Effector memory CD8-positive, alpha-beta T cell (primary cell): ENCODE measurements around the gene ITGB6.

ENCODE experiments used
- ATAC-seq: fragments of 150-1000 bp; cut with Tn5 transposase; replicated peaks from 2 replicates; pipeline ENCODE4 v1.10.0; 2021; ENCODE audit warnings: mild to moderate bottlenecking, moderate library complexity
- DNase-seq, 3 experiments: peaks; one replicate each; pipeline ENCODE4 v3.0.0; 2021
- H3K27ac Mint-ChIP-seq, 2 donors: one replicate each; pipeline ENCODE4 v1.8.0; 2022; ENCODE audit warnings: mild to moderate bottlenecking in 2 of 2, mixed read lengths in 2 of 2, moderate library complexity in 2 of 2
- H3K27me3 Mint-ChIP-seq, 2 donors: one replicate each; pipeline ENCODE4 v1.8.0; 2022; ENCODE audit warnings: mixed read lengths in 2 of 2
- H3K36me3 Mint-ChIP-seq: one replicate; pipeline ENCODE4 v1.8.0; 2022; ENCODE audit warnings: mild to moderate bottlenecking, moderate library complexity, mixed read lengths; ENCODE audit not compliant: insufficient read depth
- H3K4me1 Mint-ChIP-seq, 2 donors: one replicate each; pipeline ENCODE4 v1.8.0; 2022; ENCODE audit warnings: low read depth in 2 of 2, mixed read lengths in 2 of 2
- H3K4me3 Mint-ChIP-seq, 2 donors: one replicate each; pipeline ENCODE4 v1.8.0; 2022; ENCODE audit warnings: mild to moderate bottlenecking in 2 of 2, mixed read lengths in 2 of 2, moderate library complexity in 2 of 2
- H3K9me3 Mint-ChIP-seq, 2 donors: one replicate each; pipeline ENCODE4 v1.8.0; 2022; ENCODE audit warnings: mixed read lengths in 2 of 2

ITGB6 gene

DNA sequence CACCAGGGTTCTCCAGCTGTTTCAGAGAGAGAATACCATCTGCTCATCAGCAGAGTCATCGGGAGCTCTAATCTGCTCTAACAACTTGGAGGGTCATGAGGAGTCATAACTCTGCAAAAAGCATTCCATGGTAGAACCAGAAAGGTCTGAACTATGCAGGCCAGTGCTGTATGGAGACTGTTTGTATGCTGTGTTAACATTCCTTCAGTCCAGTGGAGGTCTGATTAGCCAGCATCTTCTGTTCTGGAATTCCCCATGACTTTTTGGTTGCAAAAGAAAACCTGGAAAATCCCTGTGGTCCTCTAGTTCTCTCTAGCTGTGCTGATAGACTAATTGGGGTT, 9.4 kb upstream of the ITGB6 start:
- H3K36me3 Mint-ChIP-seq = no peaks in the 10 kb centered on the region
- no peak overlapping the region for H3K4me3 Mint-ChIP-seq
- DNase-seq (no peak), ATAC-seq (no peak)
- no peak overlapping the region for H3K27ac Mint-ChIP-seq
- H3K27me3 Mint-ChIP-seq = peaks cover 13 to 14% of the 10 kb centered on the region in 2 donors
- H3K9me3 Mint-ChIP-seq = no peaks in the 10 kb centered on the region
- peaks cover 9 to 16% of the 10 kb centered on the region in 2 donors for H3K4me1 Mint-ChIP-seq

DNA sequence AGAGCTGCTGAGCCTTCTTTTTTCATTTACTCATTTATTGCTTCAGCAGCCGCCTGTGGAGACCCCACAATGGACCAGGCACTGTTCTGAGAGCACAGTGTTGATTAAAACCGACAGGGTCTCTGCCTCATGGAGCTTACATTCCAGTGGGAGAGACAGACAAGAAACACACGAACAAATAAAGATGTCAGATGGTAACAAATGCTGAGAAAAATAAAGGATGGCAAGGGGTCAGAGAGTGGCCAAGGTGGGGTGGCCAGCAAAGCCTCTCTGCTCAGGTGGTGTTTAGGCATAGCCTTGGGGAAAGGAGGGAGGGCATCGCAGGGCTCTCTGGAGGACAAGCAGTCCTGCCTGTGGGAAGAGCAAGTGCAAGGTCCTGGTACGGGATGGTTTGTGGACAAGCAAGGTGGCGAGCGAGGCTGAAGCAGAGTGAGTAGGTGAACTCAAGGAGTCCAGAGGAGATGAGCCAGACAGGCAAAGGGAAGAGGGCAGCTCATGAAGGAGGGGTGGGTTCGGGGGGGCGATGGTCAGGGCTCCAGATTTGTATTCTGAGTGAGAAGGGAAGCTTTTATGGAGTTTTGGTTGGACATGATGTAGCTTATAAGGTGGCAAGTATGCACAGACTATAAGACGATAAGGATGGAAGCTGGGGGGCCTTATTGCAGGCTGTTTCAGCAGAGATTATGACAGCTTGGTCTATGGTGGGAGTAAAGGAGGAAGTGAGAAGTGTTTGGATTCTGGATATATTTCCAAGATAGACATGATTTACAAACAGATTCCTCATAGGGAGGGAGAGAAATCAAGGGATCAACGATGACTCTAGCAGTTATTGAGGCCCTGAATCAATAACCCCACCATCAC, 8.8 kb upstream of the ITGB6 start:
- ATAC-seq (no peak), DNase-seq (no peak)
- Mint-ChIP-seq H3K4me1 (peaks cover 9 to 13% of the 10 kb centered on the region in 2 donors), H3K27ac (no peak overlapping the region), H3K9me3 (no peaks in the 10 kb centered on the region), H3K27me3 (peaks cover 7 to 10% of the 10 kb centered on the region in 2 donors), H3K36me3 (no peaks in the 10 kb centered on the region), H3K4me3 (no peak overlapping the region)

DNA sequence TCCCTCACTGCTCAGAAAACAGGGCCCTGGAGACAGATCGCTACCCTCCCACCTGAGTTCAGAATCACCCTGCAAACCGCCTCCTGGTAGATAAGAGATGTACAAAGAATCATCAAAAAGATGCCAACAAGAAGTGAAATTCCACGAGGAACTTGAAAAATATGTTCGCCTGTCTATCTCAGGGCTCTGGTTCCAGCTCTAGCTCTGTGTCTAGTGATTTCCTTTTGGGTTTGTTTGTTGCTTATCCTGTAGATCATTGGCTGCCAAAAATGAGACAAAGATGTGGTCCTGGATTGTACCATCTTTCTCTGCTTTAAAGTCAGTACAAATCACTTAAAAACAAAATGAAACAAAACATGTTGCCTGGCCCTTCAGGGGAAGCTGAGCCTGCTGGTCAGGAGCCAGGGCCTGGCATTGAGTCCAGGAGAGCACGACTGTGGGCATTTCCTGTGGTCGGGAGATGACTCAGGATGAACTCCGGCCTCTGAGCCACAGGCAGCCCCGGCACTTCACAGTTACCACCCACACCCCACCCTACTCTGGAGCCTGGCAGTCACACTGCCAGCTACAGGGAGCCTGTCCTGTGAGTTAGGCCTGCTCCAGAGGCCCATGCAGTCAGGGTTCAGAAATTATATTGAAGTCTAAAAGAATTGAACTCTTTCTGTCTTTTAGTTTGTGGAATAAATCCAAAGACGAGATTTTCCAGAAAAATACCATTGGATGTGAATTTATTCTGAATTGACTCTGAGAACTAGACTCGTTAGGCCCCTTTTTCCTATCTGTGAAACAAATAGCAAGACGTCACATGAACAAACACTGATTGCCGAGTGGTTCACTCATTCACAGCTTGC, 8.0 kb upstream of the ITGB6 start:
- H3K27me3 Mint-ChIP-seq = peaks cover 0 to 6% of the 10 kb centered on the region in 2 donors
- no peak overlapping the region for H3K4me3 Mint-ChIP-seq
- H3K27ac Mint-ChIP-seq = no peak overlapping the region
- H3K9me3 Mint-ChIP-seq = no peaks in the 10 kb centered on the region
- DNase-seq (no peak), ATAC-seq (peak; percentile 39)
- no peaks in the 10 kb centered on the region for H3K36me3 Mint-ChIP-seq
- peaks cover 9 to 13% of the 10 kb centered on the region in 2 donors for H3K4me1 Mint-ChIP-seq

DNA sequence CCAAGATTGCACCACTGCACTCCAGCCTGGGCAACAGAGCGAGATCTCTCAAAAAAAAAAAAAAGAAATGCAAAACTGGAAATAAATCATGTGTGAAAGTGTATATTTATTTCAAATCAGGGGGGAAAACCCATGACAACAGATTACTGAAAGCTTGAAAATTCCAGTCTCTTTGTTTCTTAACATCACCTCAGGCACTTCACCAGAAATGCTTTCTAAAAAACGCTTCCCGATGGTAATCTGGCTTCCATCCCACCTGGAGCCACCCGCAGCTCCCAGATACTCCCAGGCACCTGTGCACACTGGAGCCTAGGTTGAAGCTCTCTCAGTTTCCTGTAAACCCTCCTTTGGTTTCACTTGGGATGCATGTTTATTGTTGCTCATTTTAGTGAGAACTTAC, 7.2 kb upstream of the ITGB6 start:
- no peaks in the 10 kb centered on the region for H3K36me3 Mint-ChIP-seq
- H3K4me3 Mint-ChIP-seq = no peak overlapping the region
- H3K27me3 Mint-ChIP-seq = peaks cover 0 to 6% of the 10 kb centered on the region in 2 donors
- DNase-seq = no peak
- no peak for ATAC-seq
- no peak overlapping the region for H3K27ac Mint-ChIP-seq
- peaks cover 9 to 13% of the 10 kb centered on the region in 2 donors for H3K4me1 Mint-ChIP-seq
- H3K9me3 Mint-ChIP-seq = no peaks in the 10 kb centered on the region

DNA sequence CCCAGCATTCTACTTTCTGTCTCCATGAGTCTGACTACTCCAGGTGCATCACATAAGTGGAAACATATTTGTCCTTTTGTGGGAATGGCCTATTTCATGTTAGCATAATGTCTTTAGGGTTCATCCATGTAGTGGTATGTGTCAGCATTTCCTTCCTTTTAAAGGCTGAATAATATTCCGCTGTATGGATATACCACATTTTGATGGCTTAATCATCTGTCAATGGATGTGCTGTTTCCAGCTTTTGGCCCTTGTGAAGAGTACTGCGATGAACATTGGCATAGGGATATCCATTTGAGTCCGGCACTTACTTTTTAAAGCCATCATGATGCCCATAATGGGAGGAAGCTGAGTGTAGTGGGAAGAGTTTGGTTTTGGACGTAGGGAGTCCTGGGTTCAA, 6.4 kb upstream of the ITGB6 start:
- H3K27me3 Mint-ChIP-seq = no peaks in the 10 kb centered on the region
- H3K27ac Mint-ChIP-seq = no peak overlapping the region
- peaks cover 9 to 13% of the 10 kb centered on the region in 2 donors for H3K4me1 Mint-ChIP-seq
- no peak for ATAC-seq
- H3K4me3 Mint-ChIP-seq = no peak overlapping the region
- no peaks in the 10 kb centered on the region for H3K36me3 Mint-ChIP-seq
- H3K9me3 Mint-ChIP-seq = no peaks in the 10 kb centered on the region
- no peak for DNase-seq

DNA sequence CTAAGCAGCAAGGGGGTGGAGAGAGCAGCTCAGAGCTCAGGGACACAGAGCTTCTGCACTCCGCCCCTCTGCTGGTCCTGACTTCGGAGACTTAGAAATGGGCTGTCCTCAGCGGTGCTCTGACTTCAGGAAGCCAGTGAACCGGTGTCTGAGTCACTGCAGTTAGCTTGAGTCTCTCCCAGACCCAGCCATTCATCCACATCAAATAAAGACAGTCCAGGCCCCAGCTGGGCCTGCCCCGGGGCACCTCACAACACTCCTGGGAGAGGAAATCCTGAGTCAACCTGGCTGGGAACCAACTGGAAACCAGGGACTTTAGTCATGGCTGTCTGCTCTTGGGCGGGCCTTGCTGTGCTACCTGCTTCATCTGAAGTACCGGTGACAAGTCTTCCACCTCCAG, 5.4 kb upstream of the ITGB6 start:
- DNase-seq (no peak), ATAC-seq (no peak)
- Mint-ChIP-seq H3K27me3 (no peaks in the 10 kb centered on the region), H3K36me3 (no peaks in the 10 kb centered on the region), H3K4me1 (peaks cover 9 to 13% of the 10 kb centered on the region in 2 donors), H3K4me3 (no peak overlapping the region), H3K27ac (no peak overlapping the region), H3K9me3 (no peaks in the 10 kb centered on the region)

DNA sequence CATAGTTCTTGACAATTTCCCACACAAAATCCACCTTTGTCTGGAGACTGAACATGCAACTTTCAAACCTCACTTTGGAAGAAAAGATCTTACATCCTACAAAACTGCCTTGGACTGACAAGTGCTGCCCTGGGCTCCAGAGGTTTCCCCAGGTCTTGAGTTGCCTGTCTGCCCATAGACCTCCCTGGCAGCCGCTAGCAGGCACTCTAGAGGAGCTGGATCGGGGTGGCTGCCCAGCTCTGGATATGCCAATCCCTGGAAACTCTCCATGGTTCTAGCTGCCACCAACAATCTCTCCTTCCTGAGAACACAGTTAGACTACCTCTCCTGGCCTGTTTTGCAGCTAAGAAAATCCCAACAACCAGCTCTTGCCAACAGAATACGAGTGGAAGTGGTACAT, 3.4 kb upstream of the ITGB6 start:
- no peak overlapping the region for H3K4me3 Mint-ChIP-seq
- peaks cover 8 to 10% of the 10 kb centered on the region in 2 donors for H3K4me1 Mint-ChIP-seq

DNA sequence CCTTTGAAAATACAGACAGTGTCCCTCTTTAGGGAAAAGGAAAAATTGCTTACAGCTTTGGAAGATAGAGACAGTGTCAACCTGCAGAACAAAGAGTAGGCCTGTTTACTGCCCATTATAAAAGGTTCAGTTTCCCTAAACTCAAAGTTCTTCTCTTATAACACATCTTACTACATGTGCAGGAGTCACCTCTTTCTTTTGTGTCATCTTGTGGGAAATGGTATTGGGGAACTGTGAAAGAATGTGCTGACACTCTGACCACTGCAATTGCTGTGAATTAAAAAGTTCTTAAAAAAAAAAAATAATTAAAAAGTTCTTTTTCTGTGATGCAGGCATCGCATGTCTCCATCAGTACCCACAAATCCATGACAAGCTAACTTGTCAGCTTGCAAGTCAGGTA, 2.9 kb upstream of the ITGB6 start:
- Mint-ChIP-seq H3K9me3 (no peaks in the 10 kb centered on the region), H3K27ac (no peak overlapping the region), H3K36me3 (no peaks in the 10 kb centered on the region), H3K4me1 (peaks cover 4 to 7% of the 10 kb centered on the region in 2 donors), H3K4me3 (no peak overlapping the region), H3K27me3 (no peaks in the 10 kb centered on the region)
- DNase-seq = no peak
- ATAC-seq = no peak

More for the DNA sequence above, 3.4 kb upstream of the ITGB6 start:
- DNase-seq (no peak), ATAC-seq (no peak)
- no peaks in the 10 kb centered on the region for H3K36me3 Mint-ChIP-seq
- H3K27me3 Mint-ChIP-seq = no peaks in the 10 kb centered on the region
- H3K27ac Mint-ChIP-seq = no peak overlapping the region
- no peaks in the 10 kb centered on the region for H3K9me3 Mint-ChIP-seq

DNA sequence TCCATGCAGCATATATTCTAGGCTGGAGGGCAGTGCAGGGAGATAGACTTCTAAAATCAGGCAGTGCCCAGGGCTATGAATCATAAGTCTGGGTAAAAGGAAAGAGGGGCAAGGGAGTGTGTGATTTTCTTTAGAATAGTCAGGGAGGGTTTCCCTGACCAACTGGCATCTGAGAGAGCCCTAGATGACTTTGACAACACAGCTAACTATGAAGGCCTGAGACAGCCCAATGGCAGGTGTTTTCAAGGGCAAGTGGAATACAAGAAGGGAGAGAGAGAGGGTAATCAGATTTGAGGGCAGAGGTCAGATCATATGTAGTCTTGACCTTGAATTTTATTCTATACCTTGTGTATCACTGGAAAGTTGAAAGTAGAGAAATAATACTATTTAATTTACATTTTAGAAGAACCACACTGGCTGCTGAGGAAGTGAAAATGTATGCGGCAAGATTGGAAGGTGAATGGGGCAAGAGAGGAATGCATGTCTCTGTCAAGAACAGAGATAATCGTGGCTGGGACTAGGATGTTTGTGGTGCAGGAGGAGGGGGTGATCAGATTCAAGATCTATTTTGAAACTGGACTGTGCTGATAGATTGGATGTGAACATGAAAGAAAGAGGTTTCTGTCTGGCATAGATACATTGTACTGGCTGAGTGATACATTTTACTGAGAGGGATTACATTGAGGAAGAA, 1.9 kb upstream of the ITGB6 start:
- no peak for ATAC-seq
- H3K27me3 Mint-ChIP-seq = no peaks in the 10 kb centered on the region
- no peak overlapping the region for H3K4me3 Mint-ChIP-seq

DNA sequence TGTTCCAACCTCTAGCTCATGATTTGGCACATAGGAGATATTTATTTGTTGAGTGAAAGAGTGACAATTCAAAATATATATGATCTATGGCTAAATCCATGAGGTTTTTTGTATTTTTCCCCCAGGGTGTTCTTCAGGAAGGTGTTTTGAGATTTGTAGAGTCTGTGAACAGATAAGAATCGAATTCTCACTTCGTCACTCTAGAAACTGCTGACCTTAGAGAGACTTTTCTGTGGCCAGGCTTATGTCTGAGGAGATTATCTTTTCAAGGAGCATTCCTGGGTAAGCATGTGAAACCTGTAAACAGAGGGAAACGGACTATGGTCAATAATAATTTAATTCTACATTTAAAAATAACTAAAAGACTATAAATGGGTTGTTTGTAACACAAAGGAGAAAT, 849 bp upstream of the ITGB6 start:
- Mint-ChIP-seq H3K27me3 (no peaks in the 10 kb centered on the region), H3K9me3 (no peaks in the 10 kb centered on the region), H3K4me1 (peaks cover 5 to 14% of the 10 kb centered on the region in 2 donors), H3K27ac (no peak overlapping the region), H3K4me3 (no peak overlapping the region), H3K36me3 (no peaks in the 10 kb centered on the region)
- DNase-seq (no peak), ATAC-seq (no peak)

More for the DNA sequence above, 1.9 kb upstream of the ITGB6 start:
- Mint-ChIP-seq H3K36me3 (no peaks in the 10 kb centered on the region), H3K9me3 (no peaks in the 10 kb centered on the region), H3K27ac (no peak overlapping the region), H3K4me1 (peaks cover 5 to 14% of the 10 kb centered on the region in 2 donors)
- DNase-seq = no peak

DNA sequence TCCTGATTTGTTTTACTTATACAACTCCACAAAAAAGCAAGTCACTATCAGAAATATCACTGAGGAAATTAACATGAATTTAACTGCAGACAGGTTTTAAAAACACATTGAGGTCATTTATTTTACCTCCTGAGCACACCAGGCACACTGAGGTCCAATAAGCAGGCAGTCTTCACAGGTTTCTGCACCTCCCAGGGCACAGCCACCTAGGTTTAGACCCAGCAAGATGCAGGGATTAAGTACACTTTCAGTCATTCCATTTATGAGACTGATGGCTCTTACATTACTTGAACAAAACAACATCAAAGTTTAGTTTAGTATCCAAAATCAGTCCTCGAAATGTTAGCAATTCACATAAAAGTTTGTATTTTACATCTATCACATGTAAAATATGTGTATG, 1.0 kb downstream of the ITGB6 start:
- H3K27me3 Mint-ChIP-seq = no peaks in the 10 kb centered on the region

DNA sequence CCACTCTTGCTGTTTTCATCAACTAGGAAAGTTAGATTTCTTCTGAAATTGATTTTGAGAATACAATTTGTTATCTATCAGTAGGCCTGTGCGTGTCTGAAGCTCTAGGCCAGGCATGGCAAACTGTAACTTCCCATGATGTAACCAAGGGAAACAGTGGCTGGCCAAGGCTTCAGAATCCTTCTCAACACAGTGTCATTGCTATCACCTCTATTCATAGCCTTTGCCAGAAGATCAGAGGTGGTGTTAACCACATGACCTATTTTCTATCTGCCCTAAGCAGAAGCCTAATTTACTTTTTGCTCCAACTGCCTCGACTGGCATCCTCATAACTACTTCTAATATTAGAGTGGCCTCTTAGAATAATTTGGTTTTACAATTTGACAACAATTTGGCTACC, 2.5 kb downstream of the ITGB6 start:
- ATAC-seq = peak; percentile 84
- H3K27ac Mint-ChIP-seq = no peak overlapping the region

More for the DNA sequence above, 1.0 kb downstream of the ITGB6 start:
- Mint-ChIP-seq H3K4me1 (peaks cover 5 to 22% of the 10 kb centered on the region in 2 donors), H3K9me3 (no peaks in the 10 kb centered on the region), H3K4me3 (no peak overlapping the region), H3K36me3 (no peaks in the 10 kb centered on the region), H3K27ac (no peak overlapping the region)
- DNase-seq (no peak), ATAC-seq (no peak)

DNA sequence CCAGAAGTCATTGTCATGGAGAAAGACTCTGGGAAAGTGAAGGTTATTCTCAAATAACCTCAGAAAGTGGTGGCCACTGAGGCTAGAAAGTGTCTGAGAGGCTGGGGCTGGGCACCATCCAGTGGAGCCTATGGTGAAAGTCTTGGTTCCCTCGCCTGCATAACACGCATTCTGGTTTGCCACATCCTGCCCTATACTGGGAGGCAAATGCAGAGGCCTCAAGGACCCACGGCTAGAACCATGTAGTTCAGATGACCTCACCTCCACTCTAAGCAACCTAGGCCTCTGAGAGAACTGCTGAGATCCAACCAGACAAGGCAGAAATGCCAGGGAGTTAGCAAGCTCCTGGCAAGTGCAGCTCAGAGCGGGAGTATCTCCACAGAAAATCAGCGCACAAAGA, 5.1 kb downstream of the ITGB6 start:
- no peaks in the 10 kb centered on the region for H3K36me3 Mint-ChIP-seq
- H3K4me1 Mint-ChIP-seq = peaks cover 5 to 22% of the 10 kb centered on the region in 2 donors
- no peaks in the 10 kb centered on the region for H3K27me3 Mint-ChIP-seq
- DNase-seq (no peak), ATAC-seq (peak; percentile 69)
- H3K9me3 Mint-ChIP-seq = no peaks in the 10 kb centered on the region
- H3K27ac Mint-ChIP-seq = no peak overlapping the region
- no peak overlapping the region for H3K4me3 Mint-ChIP-seq

More for the DNA sequence above, 2.5 kb downstream of the ITGB6 start:
- Mint-ChIP-seq H3K36me3 (no peaks in the 10 kb centered on the region), H3K9me3 (no peaks in the 10 kb centered on the region), H3K4me3 (no peak overlapping the region), H3K27me3 (no peaks in the 10 kb centered on the region), H3K4me1 (peaks cover 5 to 22% of the 10 kb centered on the region in 2 donors)
- no peak for DNase-seq
